Fibroblast of skin of right biceps (primary cell): ENCODE results near the gene RNF145.
"Not testable (repeated sequence)": the region's sequence is repeated elsewhere in the genome, so short reads cannot be mapped to it uniquely, and the experiment has no call there.

Experiments
- DNase-seq: peaks from one replicate; pipeline ENCODE4 v3.0.0-alpha.2; 2013

RNF145 gene

DNA sequence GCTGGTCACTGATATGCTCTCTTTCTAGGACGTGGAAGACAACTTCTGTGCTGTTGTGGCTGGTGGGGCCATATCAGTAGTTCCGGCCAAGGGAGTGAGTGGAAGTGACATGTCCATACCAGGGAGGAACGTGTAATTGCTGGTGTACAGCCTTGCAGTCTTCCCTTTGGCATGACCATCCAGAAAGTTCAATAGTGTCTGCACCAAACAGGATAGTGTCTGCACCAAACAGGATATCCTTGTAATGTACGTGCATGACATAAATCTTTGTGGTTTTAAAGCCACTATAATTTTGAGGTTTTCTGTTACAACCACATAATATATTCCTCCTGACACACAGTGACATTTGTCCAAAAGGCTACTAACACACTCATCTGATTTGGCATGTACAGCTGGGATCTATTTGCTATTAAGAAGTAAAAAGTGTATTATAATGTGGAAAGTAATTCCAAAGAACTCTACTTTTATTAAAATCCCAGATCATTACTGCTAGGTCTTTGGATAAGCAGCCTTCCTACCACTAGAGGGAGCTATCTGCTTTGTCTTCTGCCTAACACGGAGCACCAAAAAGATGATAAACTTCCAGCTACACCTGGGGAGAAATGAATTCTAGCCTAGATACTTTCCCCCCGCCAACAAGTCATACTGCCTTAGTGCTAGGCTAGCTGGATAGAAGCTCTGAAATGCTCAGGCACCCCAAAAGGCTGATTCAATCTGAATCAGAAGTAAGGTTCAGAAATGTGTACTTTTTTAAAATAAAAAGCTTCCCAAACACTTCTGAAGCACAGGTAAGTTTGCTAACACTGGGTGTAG, 52.7 kb downstream of the RNF145 start:
- DNase-seq = peak; percentile 73

DNA sequence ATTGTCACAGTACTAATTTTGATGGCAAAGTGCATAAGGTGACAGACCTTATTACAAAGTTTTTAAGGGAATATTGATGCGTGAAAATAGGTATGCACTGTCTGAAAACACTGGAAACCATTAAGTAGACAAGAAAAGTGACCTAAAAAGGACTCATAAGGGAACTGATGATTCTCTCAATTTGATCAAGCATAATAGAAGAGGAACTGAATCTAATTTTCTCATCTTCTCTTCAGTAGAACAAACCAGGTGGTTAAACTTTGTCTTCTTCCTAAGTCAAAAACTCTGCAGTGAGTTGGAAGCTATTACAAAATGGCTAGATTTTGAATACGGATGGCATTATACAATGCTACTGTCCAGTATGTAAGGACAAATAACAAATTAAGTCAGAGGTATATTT, 53.4 kb downstream of the RNF145 start:
- no peak for DNase-seq

DNA sequence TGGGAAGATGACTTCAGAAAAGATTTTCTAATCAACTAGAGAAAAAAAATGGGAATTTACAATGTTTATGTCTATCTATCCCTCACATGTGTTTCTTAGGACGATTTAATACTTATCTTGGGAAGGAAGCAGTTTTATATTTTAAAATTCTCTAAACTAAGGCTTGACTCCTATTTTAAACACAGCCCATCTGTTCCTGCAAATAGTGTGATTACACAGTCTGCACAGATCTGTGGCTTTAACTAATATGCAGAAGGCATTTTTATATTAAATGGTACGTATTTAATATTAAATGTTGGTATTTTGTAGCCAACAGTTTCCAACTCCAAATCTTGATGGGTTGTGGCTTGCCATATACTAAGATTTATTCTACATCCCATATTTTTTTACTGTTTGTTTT, 56.5 kb downstream of the RNF145 start:
- DNase-seq = no peak

DNA sequence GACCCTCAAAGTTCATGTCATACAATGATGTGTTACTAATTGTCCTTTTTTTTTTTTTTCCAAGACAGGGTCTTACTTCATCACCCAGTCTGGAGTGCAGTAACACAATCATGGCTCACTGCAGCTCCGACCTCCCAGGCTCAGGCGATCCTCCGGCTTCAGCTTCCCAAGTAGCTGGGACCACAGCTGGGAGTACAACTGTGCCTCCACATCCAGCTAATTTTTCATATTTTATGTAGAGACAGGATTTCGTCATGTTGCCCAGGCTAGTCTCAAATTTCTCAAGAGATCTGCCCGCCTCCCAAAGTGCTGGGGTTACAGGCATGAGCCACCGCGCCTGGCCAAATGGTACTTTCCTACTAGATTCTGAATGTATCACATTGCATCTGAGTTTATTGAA, 60.3 kb downstream of the RNF145 start:
- no peak for DNase-seq

DNA sequence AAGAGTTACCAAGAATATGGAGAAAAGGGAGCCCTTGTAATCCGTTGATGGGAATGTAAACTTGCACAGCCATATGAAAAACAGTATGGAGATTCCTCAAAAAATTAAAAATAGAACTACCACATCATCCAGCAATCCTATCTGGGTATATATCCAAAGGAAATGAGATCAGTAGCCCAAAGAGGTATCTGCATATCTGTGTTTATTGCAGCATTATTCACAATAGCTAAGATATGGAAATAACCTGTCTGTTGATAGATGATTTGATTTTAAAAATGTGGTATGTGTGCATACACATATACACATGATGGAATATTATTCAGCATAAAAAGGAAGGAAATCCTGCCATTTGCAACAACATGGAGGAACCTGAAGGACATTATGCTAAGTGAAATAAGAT, 61.4 kb downstream of the RNF145 start:
- DNase-seq = no peak

DNA sequence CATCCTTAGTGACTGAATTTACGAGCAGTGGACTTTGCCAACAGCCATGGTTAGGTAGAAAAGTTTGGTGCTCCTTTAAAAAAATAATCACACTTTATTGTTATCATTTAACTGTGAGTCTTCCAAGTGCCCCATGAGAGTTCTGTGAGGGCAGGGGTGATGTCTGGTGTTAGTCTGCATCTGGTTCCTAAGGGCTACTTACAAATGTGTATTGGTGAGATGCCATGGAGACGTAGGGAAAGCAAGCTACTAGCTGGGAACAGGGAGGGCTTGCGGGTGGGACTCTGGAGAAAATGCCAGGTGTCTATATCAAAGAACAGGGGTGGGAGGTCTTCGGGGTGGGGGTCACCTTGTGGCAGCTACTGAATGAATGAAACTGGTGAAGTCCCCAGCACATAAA, 62.5 kb downstream of the RNF145 start:
- DNase-seq = no peak

DNA sequence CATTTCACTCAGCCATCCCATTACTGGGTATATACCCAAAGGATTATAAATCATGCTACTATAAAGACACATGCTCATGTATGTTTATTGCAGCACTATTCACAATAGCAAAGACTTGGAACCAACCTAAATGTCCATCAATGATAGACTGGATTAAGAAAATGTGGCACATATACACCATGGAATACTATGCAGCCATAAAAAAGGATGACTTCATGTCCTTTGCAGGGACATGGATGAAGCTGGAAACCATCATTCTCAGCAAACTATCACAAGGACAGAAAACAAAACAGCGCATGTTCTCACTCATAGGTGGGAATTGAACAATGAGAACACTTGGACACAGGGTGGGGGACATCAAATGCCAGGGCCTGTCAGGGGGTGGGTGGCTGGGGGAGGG, 64.2 kb downstream of the RNF145 start:
- DNase-seq = not testable (repeated sequence)

DNA sequence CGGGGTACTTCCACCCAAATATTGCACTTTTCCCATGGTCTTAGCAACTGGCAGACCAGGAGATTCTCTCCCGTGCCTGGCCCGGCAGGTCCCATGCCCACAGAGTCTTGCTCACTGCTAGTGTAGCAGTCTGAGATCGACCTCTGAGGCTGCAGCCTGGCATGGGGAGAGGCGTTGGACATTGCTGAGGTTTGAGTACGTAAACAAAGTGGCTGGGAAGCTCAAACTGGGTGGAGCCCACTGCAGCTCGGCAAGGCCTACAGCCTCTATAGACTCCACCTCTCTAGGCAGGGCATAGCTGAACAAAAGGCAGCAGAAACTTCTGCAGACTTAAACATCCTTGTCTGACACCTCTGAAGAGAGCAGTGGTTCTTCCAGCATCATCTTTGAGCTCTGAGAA, 69.6 kb downstream of the RNF145 start:
- DNase-seq = no peak

DNA sequence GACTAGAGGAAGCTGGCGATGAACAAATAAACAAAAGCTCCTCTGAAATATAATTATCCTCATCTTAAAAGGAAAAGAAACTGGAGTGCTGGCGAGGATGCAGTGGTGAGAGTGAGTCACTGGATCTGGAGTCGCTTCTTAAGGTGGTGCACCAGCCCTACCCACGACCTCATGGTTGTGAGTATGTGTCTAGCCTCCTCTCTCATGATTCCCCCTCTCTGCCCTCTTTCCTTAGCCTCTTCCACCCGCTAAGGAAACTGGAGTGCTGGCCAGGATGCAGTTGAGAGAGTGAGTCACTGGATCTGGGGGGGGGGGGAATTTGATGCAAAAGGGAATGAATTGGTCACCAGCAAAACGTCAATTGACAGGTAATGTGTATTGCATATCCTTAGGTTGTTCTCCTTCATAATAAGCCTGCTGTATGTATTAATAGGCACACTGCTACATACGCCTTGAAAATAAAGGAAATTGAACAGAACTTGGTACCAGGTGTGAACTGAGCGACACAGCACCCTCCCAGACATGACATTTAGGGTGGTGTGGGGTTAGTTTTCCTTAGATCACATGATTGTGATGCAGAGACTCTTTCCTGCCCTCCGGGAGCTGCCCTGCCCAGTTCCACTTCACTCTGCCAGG, 73.3 kb downstream of the RNF145 start:
- DNase-seq = peak; percentile 86

DNA sequence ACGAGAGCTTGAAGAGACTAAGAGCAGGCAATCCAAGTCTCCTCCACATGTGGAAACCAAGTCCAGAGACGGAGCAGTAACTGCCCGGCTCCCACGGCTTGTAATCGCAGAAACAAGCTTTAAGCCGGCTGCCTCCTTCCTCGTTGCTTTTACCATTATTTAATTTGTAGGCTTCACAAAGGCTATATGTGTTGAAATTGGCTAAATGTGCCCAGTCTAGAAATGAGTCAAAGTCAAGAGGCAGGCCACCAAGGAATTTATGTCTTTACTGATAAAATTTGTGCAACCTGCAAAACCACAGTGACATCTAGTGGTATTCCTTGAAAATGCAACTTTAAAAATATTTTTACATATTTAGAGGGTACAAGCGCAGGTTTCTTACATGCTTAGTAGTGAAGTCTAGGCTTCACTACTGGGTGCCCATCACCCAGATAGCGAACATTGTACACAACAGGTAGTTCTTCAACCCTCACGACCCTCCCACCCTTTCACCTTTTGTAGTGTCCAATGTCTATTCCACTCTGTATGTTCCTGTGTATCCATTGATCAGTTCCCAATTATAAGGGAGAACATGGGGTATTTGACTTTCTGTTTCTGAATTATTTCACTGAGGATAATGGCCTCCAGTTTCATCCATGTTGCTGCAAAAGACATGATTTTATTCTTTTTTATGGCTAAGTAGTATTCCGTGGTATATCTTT, 76.2 kb downstream of the RNF145 start:
- peak; percentile 79 for DNase-seq

DNA sequence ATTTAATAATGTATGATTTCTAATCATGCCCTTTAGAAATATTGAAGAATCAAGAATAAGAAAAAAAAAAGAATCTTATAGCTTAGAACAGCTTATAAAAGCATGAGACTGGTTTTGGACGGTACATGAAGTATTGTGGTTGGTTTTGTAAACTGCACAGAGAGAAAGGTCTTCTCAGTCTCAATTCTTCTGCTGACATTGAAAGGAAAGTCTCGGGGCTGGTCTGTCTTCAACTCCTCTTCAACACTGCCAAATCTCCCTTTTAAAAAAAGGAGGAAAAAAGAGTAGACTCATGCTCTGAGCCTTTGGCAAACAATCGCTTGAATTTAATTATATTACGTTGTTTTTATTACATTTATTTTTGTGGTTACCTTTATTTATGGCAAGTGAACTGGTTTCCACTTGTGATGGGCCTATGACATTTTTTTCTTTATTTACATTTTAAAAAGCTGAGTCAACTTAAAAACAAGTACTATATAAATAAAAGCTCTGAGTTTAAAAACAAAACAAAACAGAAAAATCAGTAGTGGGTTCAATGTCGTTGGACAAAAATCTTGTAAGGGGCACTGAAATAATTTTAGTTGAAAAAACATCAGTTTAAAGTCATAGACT, 76.8 kb downstream of the RNF145 start:
- DNase-seq = no peak

DNA sequence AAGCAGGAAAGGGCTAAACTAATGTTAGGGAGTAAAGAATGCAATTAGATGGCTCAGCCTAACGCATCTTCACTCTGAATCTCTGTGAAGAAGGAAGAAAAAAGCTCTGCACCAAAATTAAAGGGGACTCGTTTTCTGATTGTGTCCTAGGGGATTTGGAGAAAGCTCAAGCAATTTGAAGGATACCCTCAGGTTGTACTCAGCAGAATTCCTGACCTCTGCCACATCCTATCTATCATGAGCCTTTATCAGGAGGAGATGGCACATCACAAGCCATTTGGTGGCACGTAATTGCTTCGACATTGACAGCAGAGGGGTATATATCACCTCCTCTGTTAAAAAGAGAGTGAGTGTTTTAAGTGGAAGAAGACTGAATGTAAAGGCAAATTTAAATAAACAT, 77.4 kb downstream of the RNF145 start:
- DNase-seq = no peak

DNA sequence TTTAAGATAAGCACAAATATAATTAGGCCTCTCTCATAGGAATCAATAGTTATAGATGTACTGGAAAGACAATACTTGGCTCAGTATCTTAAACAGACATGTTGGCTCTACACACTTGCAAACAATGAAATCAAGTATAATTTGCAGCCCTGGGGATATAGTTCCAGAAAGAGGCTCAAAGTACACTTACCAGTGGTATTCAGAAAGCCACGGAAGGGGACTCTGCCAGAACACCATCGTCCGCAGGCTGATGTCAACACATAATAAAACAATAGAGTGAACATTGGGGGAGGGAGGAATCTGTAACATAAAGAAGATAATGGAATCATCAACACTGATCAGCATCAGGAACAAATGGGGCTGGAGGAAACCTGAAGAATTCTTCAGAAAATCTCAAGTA, 78.5 kb downstream of the RNF145 start:
- peak; percentile 43 for DNase-seq

DNA sequence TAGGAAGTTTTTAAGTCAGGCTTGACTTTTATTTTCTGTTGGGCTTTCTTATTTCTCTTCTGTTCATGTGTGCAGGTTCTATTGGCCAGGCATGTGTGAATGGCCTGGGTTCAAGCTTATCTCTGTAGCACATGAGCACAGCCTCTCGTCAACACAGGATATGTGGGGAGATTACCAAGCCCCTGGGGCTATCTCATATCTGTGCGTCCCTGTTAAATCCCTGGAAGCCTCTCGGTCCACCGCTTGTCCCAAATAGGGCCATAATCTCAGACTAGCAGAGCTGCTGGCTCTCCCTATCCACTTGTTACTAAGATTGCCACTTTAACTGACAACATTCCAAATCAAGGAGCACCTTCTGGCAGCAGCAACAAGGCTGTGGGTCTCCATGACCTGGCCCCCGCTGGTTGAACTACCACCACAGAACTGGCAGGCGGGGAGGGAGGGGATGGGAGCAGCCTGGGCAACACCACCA, 81.2 kb downstream of the RNF145 start:
- no peak for DNase-seq

DNA sequence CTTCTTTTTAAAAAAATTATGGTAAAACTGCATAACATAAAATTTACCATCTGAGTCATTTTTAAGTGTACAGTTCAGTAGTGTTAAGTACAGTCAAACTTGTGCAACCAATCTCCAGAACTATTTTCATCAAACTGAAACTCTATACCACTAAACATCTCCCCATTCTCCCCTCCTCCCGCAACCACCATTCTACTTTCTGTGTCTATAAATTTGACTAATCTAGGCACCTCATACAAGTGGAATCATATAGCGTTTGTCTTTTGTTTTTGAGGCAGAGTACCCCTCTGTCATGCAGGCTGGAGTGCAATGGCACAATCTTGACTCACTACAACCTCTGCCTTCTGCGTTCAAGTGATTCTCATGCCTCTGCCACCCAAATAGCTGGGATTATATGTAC, 85.7 kb downstream of the RNF145 start:
- DNase-seq = no peak

DNA sequence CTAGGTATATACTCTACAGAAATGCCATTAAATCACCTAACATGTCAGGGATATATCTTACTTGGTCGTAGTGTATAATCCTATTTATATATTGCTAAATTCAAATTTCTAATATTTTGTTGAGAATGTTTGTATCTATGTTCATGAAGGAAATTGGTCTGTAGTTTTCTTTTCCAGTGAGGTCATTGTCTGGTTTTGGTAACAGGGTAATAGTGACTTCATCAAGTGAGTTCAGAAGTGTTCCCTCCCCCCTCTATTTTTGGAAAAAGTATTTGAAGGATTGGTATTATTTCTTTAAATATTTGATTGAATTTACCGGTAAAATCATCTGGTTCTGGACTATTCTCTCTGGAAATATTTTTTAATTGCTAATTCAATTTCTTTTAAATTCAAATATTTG, 86.2 kb downstream of the RNF145 start:
- no peak for DNase-seq

DNA sequence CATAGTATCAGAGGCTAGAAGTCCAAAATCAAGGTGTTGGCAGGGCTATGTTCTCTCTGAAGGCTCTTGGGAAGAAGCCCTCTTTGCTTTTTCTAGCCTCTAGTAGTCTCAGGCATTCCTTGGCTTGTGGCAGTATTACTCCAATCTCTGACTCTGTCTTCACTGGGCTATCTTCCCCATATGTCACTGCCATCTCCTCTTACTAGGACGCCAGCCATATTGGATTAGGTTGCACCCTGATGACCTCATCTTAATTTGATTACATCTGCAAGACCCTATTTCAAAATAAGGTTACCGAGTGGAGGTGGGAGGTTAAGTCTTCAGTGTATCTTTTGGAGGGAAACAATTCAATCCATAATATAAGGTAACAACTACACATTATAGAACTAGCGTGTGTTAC, 88.3 kb downstream of the RNF145 start:
- DNase-seq = no peak

DNA sequence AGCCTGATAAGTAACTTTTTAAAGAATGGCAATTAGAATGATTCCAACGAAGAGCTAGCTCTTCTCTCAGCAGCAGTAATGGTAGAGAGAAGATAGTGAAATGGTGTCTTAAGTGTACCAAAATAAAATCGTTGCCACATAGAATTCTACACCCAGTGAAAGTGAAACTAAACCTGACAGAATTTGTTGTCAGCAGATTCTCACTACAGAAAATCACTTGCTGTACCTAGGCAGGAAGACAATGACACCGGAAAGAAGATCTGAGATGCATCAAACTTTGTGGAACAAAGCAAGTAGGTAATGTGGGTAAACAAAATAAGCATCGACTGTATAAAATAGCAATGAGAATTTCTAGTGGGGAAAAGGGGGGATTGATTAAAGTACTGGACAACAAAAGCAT, 88.9 kb downstream of the RNF145 start:
- no peak for DNase-seq

DNA sequence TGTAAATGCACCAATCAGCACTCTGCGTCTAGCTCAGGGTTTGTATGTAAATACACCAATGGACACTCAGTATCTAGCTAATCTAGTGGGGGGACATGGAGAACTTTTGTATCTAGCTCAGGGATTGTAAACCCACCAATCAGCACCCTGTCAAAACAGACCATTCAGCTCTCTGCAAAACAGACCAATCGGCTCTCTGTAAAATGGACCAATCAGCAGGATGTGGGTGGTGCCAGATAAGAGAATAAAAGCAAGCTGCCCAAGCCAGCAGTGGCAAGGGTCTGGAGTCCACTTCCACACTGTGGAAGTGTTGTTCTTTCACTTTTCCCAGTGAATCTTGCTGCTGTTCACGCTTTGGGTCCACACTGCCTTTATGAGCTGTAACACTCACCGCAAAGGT, 89.5 kb downstream of the RNF145 start:
- DNase-seq = not testable (repeated sequence)

DNA sequence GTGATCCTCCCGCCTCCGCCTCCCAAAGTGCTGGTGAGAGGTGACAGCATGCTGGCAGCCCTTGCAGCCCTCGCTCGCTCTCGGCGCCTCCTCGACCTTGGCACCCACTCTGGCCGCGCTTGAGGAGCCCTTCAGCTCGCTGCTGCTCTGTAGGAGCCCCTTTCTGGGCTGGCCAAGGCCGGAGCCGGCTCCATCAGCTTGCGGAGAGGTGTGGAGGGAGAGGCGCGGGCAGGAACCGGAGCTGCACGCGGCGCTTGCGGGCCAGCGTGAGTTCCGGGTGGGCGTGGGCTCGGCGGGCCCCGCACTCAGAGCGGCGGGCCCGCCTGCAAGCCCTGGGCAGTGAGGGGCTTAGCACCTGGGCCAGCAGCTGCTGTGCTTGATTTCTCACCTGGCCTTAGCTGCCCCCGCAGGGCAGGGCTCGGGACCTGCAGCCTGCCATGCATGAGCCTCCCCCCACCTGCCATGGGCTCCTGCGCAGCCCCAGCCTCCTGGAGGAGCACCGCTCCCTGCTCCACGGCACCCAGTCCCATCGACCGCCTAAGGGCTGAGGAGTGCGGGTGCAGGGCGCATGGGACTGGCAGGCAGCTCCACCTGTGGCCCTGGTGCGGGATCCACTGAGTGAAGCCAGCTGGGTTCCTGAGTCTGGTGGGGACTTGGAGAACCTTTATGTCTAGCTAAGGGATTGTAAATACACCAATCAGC, 90.2 kb downstream of the RNF145 start:
- DNase-seq = not testable (repeated sequence)

DNA sequence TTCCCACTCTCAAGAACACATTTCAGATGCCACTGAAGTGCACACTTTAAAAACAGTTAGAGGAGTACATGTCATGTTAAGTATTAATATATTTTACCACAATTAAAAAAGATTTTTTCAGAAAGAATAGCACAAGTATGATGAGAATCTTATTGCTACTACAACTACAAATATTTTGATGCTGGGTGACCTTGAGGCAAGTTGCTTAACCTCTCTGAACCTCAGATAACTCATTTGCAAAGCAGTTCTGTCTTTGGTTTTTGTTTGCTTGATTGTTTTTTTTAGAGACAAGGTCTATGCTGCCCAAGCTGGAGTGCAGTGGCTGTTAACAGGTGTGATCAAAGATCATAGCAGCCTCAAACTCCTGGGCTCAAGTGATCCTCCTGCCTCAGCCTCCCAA, 95.9 kb downstream of the RNF145 start:
- no peak for DNase-seq

DNA sequence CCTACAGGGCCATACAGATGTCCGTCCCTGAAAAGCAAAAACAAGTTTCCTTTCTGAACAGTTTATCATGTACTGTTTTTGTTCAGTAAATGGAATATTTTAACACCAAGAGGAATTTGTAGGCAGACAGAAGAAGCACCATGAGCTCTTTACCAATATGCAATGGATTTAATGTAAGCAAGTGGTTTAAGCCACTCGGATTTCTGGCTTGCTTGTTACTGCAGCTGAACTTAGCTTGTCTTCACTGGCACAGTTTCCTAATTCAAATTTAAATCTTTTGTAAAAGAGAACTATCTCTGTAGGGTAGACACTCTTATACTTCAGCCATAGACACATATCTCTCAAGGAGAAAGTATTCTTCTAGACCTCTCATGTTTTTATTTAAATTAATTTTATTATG, 96.9 kb downstream of the RNF145 start:
- no peak for DNase-seq
